ENCODE data around the gene ABHD8. TPM values are rescaled to one million over a fixed set of nuclear protein-coding genes. Genes with fewer than 3 reads are reported as not detected.
A peak's percentile ranks its signal among the peaks of the same experiment; 100 is the strongest.

Gene ABHD8
- total RNA-seq, 4 donors from 2014 or later = 12.2 to 25.0 (median 19.8) TPM

DNA sequence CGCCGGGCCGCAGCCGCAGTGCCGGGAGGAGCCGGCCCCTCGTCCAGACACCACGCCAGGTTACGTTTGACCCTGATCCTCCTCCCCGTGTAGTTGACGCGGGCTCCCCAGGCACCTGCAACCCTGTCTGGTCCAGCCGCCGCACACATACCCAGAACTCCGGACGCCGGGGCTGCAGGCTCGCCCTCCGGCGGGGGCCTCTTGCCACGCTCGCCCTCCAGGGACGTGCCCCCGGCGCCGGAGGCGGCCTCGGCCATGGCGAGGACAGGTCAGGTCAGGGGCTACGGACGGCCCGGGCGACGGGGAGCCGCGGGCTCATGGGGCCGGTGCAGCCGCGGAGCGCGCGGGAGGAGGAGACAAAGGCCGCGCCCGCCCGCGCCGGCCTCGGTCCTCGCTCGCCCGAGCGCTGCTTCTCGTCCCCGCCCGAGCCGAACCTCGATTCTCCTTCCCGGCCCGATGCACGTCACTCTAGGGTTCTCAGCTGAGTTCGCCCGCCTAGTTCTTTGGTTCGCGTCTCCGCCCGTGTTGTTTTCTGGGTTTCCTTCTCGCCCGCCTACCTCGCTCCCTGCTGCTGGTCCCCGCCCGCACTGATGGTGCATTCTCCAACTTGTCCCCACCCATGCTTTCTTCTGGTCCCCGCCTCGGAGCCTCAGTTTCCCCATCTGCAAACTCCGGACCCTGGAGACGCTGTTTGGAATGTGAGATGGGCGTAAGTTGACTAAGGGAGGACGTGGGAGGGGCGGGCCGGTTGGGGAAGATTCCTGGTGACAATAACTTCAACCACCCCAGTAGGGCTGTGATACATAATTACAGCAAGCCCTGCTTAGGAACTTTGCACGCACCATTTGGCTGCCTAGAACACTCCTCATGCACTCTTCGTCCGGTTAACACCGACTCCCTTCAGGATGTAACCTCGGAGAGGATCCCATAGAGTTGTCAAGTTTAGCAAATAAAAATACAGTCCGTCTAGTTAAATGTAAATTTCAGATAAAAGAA lies 31.5 kb upstream of the ABHD8 start, which contains the start of gene ANO8:
ANO8 (minus strand) TSS at position 442 of the 996 bp plus-strand sequence; CDS start at position 257, 185 bp downstream.
- H3K4me1 ChIP-seq = peaks cover 22 to 24% of the 10 kb centered on the region in 2 donors
- no peaks in the 10 kb centered on the region for H3K27me3 ChIP-seq
- peaks cover 0 to 7% of the 10 kb centered on the region in 2 donors for H3K36me3 ChIP-seq
- peak within 1 kb of the TSS; percentile 70 to 89 (median 80) for H3K4me3 ChIP-seq
- no peaks in the 10 kb centered on the region for H3K9me3 ChIP-seq
- intact Hi-C loops (cut with DNase I; ENCODE audit: low total_unique reads) (loop anchor here (2.0 to 10.0 kb wide), 3 partner anchors 68 to 220 kb away; partner anchors contain the start of genes BABAM1, COLGALT1 and PGLS), in situ Hi-C loops (cut with MboI; ENCODE audit: low sequenced_read_pairs in 4 of 4) (no loop called here)
- peak within 1 kb of the TSS; percentile 74 to 93 (median 80) for H3K27ac ChIP-seq
- DNase-seq (peak; percentile 87 to 88), ATAC-seq (peak; percentile 71 to 75)
- TF ChIP-seq CTCF (IDR thresholded peaks at IDR 0.05 in 4 of 5, conservative IDR thresholded peaks at IDR 0.05 in 1 of 5) (peak in 1 of 5 experiments; percentile 15), POLR2A (IDR thresholded peaks at IDR 0.05) (peak in 1 of 2 donors; percentile 59)

DNA sequence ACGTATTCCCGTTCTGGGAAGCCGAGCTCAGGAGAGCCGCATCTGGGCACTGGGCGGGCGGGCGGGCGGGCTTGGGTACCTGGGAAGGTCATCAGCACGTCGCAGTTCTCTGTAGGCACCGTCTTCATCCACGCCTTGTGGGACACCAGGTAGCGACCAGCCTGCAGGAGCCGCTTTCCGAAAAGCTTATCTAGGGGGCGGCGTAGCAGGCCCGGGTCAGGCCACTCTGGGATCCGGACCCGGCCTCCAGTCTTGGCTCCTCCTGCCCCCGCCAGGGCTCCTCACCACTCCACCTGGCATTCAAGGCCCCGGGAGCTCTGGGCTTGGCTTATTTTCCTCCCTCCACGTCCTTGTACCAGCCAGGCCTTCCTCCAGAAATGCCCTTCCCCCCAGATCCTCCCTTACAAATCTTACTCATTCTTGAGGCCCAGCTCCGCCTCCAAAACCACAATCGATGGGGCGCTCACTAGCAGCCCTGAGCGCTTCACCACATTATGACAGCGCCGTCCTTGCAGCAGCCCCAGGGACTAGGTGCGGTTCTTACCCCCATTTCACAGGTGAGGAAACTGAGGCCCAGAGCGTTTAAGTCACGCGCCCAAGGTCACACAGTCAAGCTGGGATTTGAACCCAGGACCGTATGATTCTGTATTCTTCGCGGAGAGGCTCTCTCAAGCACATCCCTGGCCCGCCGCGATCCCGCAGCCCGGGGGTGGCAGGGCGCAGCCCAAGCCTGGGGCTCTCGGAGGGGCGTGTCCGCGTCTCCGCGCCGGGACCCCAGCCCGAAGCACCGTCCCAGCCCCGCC lies 30.6 kb upstream of the ABHD8 start:
- in situ Hi-C loops (cut with MboI; ENCODE audit: low sequenced_read_pairs in 4 of 4) = no loop called here
- TF ChIP-seq POLR2A (IDR thresholded peaks at IDR 0.05) (no peak), CTCF (IDR thresholded peaks at IDR 0.05 in 4 of 5, conservative IDR thresholded peaks at IDR 0.05 in 1 of 5) (no peak)
- peak overlapping the region; percentile 65 to 81 (median 76) for H3K27ac ChIP-seq
- peaks cover 22 to 24% of the 10 kb centered on the region in 2 donors for H3K4me1 ChIP-seq
- intact Hi-C loops (cut with DNase I; ENCODE audit: low total_unique reads) = loop anchor here (2.0 to 10.0 kb wide), 2 partner anchors 67 to 221 kb away; partner anchors contain the start of genes BABAM1 and COLGALT1
- ATAC-seq = no peak
- no peaks in the 10 kb centered on the region for H3K27me3 ChIP-seq
- H3K4me3 ChIP-seq = peak overlapping the region; percentile 70 to 89 (median 80)
- peaks cover 0 to 2% of the 10 kb centered on the region in 2 donors for H3K36me3 ChIP-seq
- no peaks in the 10 kb centered on the region for H3K9me3 ChIP-seq
- no peak for DNase-seq

GRCh38 chr19:17332677-17333581 lies 29.7 kb upstream of the ABHD8 start:
- TF ChIP-seq CTCF (IDR thresholded peaks at IDR 0.05 in 4 of 5, conservative IDR thresholded peaks at IDR 0.05 in 1 of 5) = no peak
- TF ChIP-seq POLR2A (IDR thresholded peaks at IDR 0.05) = no peak
- DNase-seq = peak in 1 of 2 donors; percentile 49
- Histone ChIP-seq H3K9me3 (no peaks in the 10 kb centered on the region), H3K4me3 (no peak overlapping the region), H3K27ac (no peak overlapping the region), H3K36me3 (no peaks in the 10 kb centered on the region), H3K4me1 (peaks cover 17 to 20% of the 10 kb centered on the region in 2 donors), H3K27me3 (no peaks in the 10 kb centered on the region)
- intact Hi-C loops (cut with DNase I; ENCODE audit: low total_unique reads) = loop anchor here (10.0 kb wide), 1 partner anchor 222 kb away; the partner anchor contains the start of gene COLGALT1
- ATAC-seq = no peak
- in situ Hi-C loops (cut with MboI; ENCODE audit: low sequenced_read_pairs in 4 of 4) = no loop called here

- H3K4me1 ChIP-seq = peaks cover 13 to 17% of the 10 kb centered on the region in 2 donors
- TF ChIP-seq POLR2A (IDR thresholded peaks at IDR 0.05) (no peak), CTCF (IDR thresholded peaks at IDR 0.05 in 4 of 5, conservative IDR thresholded peaks at IDR 0.05 in 1 of 5) (no peak)
Observed at GRCh38 chr19:17332360-17332676, 29.1 kb upstream of the ABHD8 start.

More at GRCh38 chr19:17332360-17332676, 29.1 kb upstream of the ABHD8 start:
- no peaks in the 10 kb centered on the region for H3K27me3 ChIP-seq
- no peak overlapping the region for H3K27ac ChIP-seq
- in situ Hi-C loops (cut with MboI; ENCODE audit: low sequenced_read_pairs in 4 of 4) (no loop called here), intact Hi-C loops (cut with DNase I; ENCODE audit: low total_unique reads) (loop anchor here (10.0 kb wide), 1 partner anchor 222 kb away; the partner anchor contains the start of gene COLGALT1)
- H3K9me3 ChIP-seq = no peaks in the 10 kb centered on the region
- no peak overlapping the region for H3K4me3 ChIP-seq
- ATAC-seq (no peak), DNase-seq (no peak)
- H3K36me3 ChIP-seq = no peaks in the 10 kb centered on the region
